Measurements from ENCODE around the gene TMEM51. TPM values are rescaled to one million over a fixed set of nuclear protein-coding genes. Genes with fewer than 3 reads are reported as not detected.

The TMEM51 gene
- total and polyA plus RNA-seq, 2 of the 13 experiments (the other 11 are each of a cell fraction or from before 2014, with no cell fraction given): 12.2 to 22.3 TPM

DNA sequence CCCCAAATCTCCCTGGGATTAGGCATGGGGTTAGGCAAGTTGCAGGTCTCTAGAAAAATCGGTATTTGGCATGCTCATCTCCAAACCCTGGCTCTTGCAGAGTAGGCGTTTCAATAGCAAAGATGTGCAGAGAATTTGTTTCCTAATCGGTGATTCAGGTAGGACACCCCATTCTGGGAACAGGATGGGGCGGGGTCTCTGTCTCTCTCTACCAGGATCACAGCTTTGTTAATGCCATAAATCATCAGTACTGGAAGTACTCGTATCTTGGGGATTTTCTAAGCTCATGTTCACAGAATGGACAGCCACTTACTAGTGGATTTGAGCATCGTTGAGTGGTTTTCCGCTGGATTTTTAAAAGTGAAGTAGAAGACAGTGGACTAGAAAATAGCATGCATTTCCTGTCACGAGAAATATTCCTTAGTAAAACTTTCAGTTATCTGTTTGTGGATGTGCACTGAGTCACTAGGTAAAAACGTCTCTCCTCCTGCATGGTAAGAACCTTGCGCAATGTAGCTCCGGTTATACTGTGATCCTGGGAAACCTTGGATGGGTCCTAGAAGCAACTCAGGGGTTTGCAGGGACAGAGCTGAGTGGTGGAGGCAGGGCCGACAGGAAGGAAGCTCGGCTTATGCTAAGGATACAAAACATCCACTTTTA is 5.1 kb downstream of the TMEM51 start (continued):
- TF ChIP-seq SOX13 (IDR thresholded peaks at IDR 0.05) (no peak), SOX13 (CRISPR knock-in tag; conservative IDR thresholded peaks at IDR 0.05 in 1 of 2, IDR thresholded peaks at IDR 0.05 in 1 of 2) (peak in 1 of 2 experiments; percentile 22; a peak in 1 of 4 replicates), ZBTB7B (CRISPR knock-in tag; IDR thresholded peaks at IDR 0.05) (no peak), ZNF530 (CRISPR knock-in tag; IDR thresholded peaks at IDR 0.05; ENCODE audit: low read depth) (no peak), SAP130 (CRISPR knock-in tag; IDR thresholded peaks at IDR 0.05; ENCODE audit: low read depth) (peak; percentile 72), CEBPG (CRISPR knock-in tag; IDR thresholded peaks at IDR 0.05) (peak; percentile 97), ELF3 (CRISPR knock-in tag; IDR thresholded peaks at IDR 0.05) (0 out of 2 replicates have a peak, but pooled peaks have one; percentile 27), SATB2 (CRISPR knock-in tag; IDR thresholded peaks at IDR 0.05) (no peak), SRSF1 (optimal IDR thresholded peaks at IDR 0.05; ENCODE audit: low read depth, low read length) (no peak), MEIS1 (CRISPR knock-in tag; IDR thresholded peaks at IDR 0.05; ENCODE audit: borderline replicate concordance) (no peak), ZNF354B (CRISPR knock-in tag; IDR thresholded peaks at IDR 0.05) (no peak), SP2 (CRISPR knock-in tag; IDR thresholded peaks at IDR 0.05) (no peak), SMC3 (IDR thresholded peaks at IDR 0.05; ENCODE audit: low read length) (peak; percentile 10; the same call in 1 of the 2 replicates), ZNF761 (CRISPR knock-in tag; conservative IDR thresholded peaks at IDR 0.05) (no peak), MXD4 (CRISPR knock-in tag; IDR thresholded peaks at IDR 0.05) (0 out of 2 replicates have a peak, but pooled peaks have one; percentile 36), GABPA (IDR thresholded peaks at IDR 0.05; ENCODE audit: low read depth, low read length) (no peak), GABPA (CRISPR knock-in tag; IDR thresholded peaks at IDR 0.05; ENCODE audit: low read depth) (no peak), ZC3H4 (CRISPR knock-in tag; IDR thresholded peaks at IDR 0.05; ENCODE audit: borderline replicate concordance) (no peak), BCL6 (CRISPR knock-in tag; IDR thresholded peaks at IDR 0.05) (peak; percentile 26; the same call in 1 of the 2 replicates), PHF21A (CRISPR knock-in tag; IDR thresholded peaks at IDR 0.05) (0 out of 2 replicates have a peak, but pooled peaks have one; percentile 39), STAG1 (CRISPR knock-in tag; IDR thresholded peaks at IDR 0.05) (no peak), ZNF20 (CRISPR knock-in tag; IDR thresholded peaks at IDR 0.05) (no peak), ETV5 (CRISPR knock-in tag; IDR thresholded peaks at IDR 0.05; ENCODE audit: borderline replicate concordance) (peak; percentile 27; the same call in 1 of the 2 replicates), RARA (CRISPR knock-in tag; IDR thresholded peaks at IDR 0.05) (no peak), PCBP1 (IDR thresholded peaks at IDR 0.05; ENCODE audit: borderline replicate concordance, low read depth, low read length) (no peak), GATAD2A (CRISPR knock-in tag; IDR thresholded peaks at IDR 0.05) (peak; percentile 77), HMG20A (CRISPR knock-in tag; IDR thresholded peaks at IDR 0.05; ENCODE audit: borderline replicate concordance) (peak; percentile 16; the same call in 1 of the 2 replicates), ZBTB3 (CRISPR knock-in tag; IDR thresholded peaks at IDR 0.05; ENCODE audit: borderline replicate concordance, low read depth) (no peak)
- TF ChIP-seq, protein P1, sequence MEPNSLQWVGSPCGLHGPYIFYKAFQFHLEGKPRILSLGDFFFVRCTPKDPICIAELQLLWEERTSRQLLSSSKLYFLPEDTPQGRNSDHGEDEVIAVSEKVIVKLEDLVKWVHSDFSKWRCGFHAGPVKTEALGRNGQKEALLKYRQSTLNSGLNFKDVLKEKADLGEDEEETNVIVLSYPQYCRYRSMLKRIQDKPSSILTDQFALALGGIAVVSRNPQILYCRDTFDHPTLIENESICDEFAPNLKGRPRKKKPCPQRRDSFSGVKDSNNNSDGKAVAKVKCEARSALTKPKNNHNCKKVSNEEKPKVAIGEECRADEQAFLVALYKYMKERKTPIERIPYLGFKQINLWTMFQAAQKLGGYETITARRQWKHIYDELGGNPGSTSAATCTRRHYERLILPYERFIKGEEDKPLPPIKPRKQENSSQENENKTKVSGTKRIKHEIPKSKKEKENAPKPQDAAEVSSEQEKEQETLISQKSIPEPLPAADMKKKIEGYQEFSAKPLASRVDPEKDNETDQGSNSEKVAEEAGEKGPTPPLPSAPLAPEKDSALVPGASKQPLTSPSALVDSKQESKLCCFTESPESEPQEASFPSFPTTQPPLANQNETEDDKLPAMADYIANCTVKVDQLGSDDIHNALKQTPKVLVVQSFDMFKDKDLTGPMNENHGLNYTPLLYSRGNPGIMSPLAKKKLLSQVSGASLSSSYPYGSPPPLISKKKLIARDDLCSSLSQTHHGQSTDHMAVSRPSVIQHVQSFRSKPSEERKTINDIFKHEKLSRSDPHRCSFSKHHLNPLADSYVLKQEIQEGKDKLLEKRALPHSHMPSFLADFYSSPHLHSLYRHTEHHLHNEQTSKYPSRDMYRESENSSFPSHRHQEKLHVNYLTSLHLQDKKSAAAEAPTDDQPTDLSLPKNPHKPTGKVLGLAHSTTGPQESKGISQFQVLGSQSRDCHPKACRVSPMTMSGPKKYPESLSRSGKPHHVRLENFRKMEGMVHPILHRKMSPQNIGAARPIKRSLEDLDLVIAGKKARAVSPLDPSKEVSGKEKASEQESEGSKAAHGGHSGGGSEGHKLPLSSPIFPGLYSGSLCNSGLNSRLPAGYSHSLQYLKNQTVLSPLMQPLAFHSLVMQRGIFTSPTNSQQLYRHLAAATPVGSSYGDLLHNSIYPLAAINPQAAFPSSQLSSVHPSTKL (CRISPR knock-in tag; IDR thresholded peaks at IDR 0.05): peak; percentile 62
- TF ChIP-seq, protein P2, sequence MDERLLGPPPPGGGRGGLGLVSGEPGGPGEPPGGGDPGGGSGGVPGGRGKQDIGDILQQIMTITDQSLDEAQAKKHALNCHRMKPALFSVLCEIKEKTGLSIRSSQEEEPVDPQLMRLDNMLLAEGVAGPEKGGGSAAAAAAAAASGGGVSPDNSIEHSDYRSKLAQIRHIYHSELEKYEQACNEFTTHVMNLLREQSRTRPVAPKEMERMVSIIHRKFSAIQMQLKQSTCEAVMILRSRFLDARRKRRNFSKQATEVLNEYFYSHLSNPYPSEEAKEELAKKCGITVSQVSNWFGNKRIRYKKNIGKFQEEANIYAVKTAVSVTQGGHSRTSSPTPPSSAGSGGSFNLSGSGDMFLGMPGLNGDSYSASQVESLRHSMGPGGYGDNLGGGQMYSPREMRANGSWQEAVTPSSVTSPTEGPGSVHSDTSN (CRISPR knock-in tag; IDR thresholded peaks at IDR 0.05): no peak
